ENCODE data around the gene SLBP.

Gene SLBP

GRCh38 chr4:1745165-1745564 is 33.0 kb upstream of the SLBP start:
- DNase-seq (ENCODE audit: low spot score), result no peak
- in situ Hi-C loops (cut with MboI; ENCODE audit: low sequenced_read_pairs, unreplicated experiment), result no loop called here
- TF ChIP-seq, protein P1, sequence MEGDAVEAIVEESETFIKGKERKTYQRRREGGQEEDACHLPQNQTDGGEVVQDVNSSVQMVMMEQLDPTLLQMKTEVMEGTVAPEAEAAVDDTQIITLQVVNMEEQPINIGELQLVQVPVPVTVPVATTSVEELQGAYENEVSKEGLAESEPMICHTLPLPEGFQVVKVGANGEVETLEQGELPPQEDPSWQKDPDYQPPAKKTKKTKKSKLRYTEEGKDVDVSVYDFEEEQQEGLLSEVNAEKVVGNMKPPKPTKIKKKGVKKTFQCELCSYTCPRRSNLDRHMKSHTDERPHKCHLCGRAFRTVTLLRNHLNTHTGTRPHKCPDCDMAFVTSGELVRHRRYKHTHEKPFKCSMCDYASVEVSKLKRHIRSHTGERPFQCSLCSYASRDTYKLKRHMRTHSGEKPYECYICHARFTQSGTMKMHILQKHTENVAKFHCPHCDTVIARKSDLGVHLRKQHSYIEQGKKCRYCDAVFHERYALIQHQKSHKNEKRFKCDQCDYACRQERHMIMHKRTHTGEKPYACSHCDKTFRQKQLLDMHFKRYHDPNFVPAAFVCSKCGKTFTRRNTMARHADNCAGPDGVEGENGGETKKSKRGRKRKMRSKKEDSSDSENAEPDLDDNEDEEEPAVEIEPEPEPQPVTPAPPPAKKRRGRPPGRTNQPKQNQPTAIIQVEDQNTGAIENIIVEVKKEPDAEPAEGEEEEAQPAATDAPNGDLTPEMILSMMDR (IDR thresholded peaks at IDR 0.05; ENCODE audit: borderline replicate concordance, control extremely low read depth, extremely low read depth, insufficient read depth, missing control alignments), result no peak

- no peak for DNase-seq (ENCODE audit: low spot score)
- in situ Hi-C loops (cut with MboI; ENCODE audit: low sequenced_read_pairs, unreplicated experiment), result no loop called here
- TF ChIP-seq, protein P1 (IDR thresholded peaks at IDR 0.05; ENCODE audit: borderline replicate concordance, control extremely low read depth, extremely low read depth, insufficient read depth, missing control alignments), result no peak
Measured at GRCh38 chr4:1744552-1744951, 32.4 kb upstream of the SLBP start.

GRCh38 chr4:1743975-1744374 is 31.9 kb upstream of the SLBP start:
- in situ Hi-C loops (cut with MboI; ENCODE audit: low sequenced_read_pairs, unreplicated experiment), result no loop called here
- TF ChIP-seq, protein P1 (IDR thresholded peaks at IDR 0.05; ENCODE audit: borderline replicate concordance, control extremely low read depth, extremely low read depth, insufficient read depth, missing control alignments), result no peak
- DNase-seq (ENCODE audit: low spot score), result no peak

- in situ Hi-C loops (cut with MboI; ENCODE audit: low sequenced_read_pairs, unreplicated experiment), result no loop called here
- no peak for DNase-seq (ENCODE audit: low spot score)
- TF ChIP-seq, protein P1 (IDR thresholded peaks at IDR 0.05; ENCODE audit: borderline replicate concordance, control extremely low read depth, extremely low read depth, insufficient read depth, missing control alignments), result no peak
Measured at GRCh38 chr4:1743551-1743950, 31.4 kb upstream of the SLBP start.

DNA sequence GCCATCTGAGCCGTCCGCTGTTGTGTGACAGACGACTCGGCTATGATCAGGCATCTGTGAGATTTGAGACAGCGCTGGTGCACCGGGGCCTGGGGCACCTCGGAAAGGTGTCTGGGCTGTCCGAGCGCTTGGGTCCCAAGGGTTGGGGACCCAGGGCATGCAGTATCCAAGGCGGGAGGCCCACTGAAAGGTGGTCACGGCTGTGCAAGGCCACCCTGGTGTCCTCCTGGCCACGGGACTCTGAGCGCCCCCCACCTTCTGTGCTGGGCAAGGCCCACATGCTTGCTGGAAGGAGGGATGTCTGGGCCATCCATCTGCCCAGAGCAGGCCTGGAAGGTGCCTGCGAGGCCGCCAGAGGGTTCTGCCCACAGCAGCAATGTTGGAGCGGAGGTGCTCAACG is 29.1 kb upstream of the SLBP start:
- DNase-seq (ENCODE audit: low spot score), result no peak
- TF ChIP-seq, protein P1 (IDR thresholded peaks at IDR 0.05; ENCODE audit: borderline replicate concordance, control extremely low read depth, extremely low read depth, insufficient read depth, missing control alignments), result no peak
- in situ Hi-C loops (cut with MboI; ENCODE audit: low sequenced_read_pairs, unreplicated experiment), result no loop called here

- TF ChIP-seq, protein P1 (IDR thresholded peaks at IDR 0.05; ENCODE audit: borderline replicate concordance, control extremely low read depth, extremely low read depth, insufficient read depth, missing control alignments), result no peak
- DNase-seq (ENCODE audit: low spot score), result no peak
- in situ Hi-C loops (cut with MboI; ENCODE audit: low sequenced_read_pairs, unreplicated experiment), result no loop called here
Measured at GRCh38 chr4:1740021-1740545, 28.0 kb upstream of the SLBP start.

GRCh38 chr4:1739358-1739757 is 27.2 kb upstream of the SLBP start:
- DNase-seq (ENCODE audit: low spot score), result no peak
- TF ChIP-seq, protein P1 (IDR thresholded peaks at IDR 0.05; ENCODE audit: borderline replicate concordance, control extremely low read depth, extremely low read depth, insufficient read depth, missing control alignments), result no peak
- in situ Hi-C loops (cut with MboI; ENCODE audit: low sequenced_read_pairs, unreplicated experiment), result no loop called here

Data from GM13976 (cell line).